OCI-LY1 (cell line): ENCODE data around the gene IL5RA.

ENCODE experiments used
- H2AFZ ChIP-seq: fragments of 200-600 bp; sonication (generic), shearing (Covaris generic); 2 replicates; pipeline ENCODE4 v1.6.0; 2014; ENCODE audit warnings: antibody characterized with exemption, mild to moderate bottlenecking, low read length
- H3F3A ChIP-seq: fragments of 200-600 bp; sonication (generic), shearing (Covaris generic); 2 replicates; pipeline ENCODE4 v1.6.0; 2014; ENCODE audit warnings: mild to moderate bottlenecking, antibody characterized with exemption, low read length, moderate library complexity; ENCODE audit not compliant: insufficient read depth
- H3K27ac ChIP-seq: fragments of 200-600 bp; sonication (generic); 2 replicates; pipeline ENCODE4 v1.5.1; 2014; ENCODE audit warnings: low read length, mixed run types, mild to moderate bottlenecking, low read depth; ENCODE audit not compliant: poor library complexity, severe bottlenecking
- H3K27me3 ChIP-seq: fragments of 200-600 bp; sonication (generic); 2 replicates; pipeline ENCODE4 v1.6.0; 2014; ENCODE audit warnings: antibody characterized with exemption, mild to moderate bottlenecking, low read length, moderate library complexity; ENCODE audit not compliant: insufficient read depth
- H3K36me3 ChIP-seq: fragments of 200-600 bp; sonication (generic); 2 replicates; pipeline ENCODE4 v1.6.1; 2014; ENCODE audit warnings: mild to moderate bottlenecking, antibody characterized with exemption, low read length, moderate library complexity, mixed read lengths; ENCODE audit not compliant: insufficient read depth
- H3K4me1 ChIP-seq: fragments of 200-600 bp; sonication (generic); 2 replicates; pipeline ENCODE4 v1.5.1; 2014; ENCODE audit warnings: mild to moderate bottlenecking, low read length, moderate library complexity; ENCODE audit not compliant: insufficient read depth, severe bottlenecking
- H3K4me2 ChIP-seq: fragments of 200-600 bp; sonication (generic), shearing (Covaris generic); 2 replicates; pipeline ENCODE4 v1.6.1; 2014; ENCODE audit warnings: low read length
- H3K4me3 ChIP-seq: fragments of 200-600 bp; sonication (generic); 2 replicates; pipeline ENCODE4 v1.5.1; 2014; ENCODE audit warnings: low read length, low read depth, mild to moderate bottlenecking, mixed read lengths; ENCODE audit not compliant: poor library complexity, severe bottlenecking
- H3K79me2 ChIP-seq: fragments of 200-600 bp; shearing (Covaris generic); 2 replicates; pipeline ENCODE4 v1.6.1; 2016; ENCODE audit warnings: mixed run types, low read length, mixed read lengths; ENCODE audit not compliant: insufficient read depth
- H3K9ac ChIP-seq: fragments of 200-600 bp; sonication (generic), shearing (Covaris generic); 2 replicates; pipeline ENCODE4 v1.6.1; 2014; ENCODE audit warnings: mild to moderate bottlenecking, low read length, mixed read lengths
- H3K9me2 ChIP-seq: fragments of 200-600 bp; sonication (generic), shearing (Covaris generic); 2 replicates; pipeline ENCODE4 v1.6.1; 2014; ENCODE audit warnings: low read depth, mild to moderate bottlenecking, low read length, mixed read lengths
- H3K9me3 ChIP-seq: fragments of 200-600 bp; shearing (Covaris generic); 2 replicates; pipeline ENCODE4 v1.6.1; 2014; ENCODE audit warnings: low read length, mixed read lengths
- H4K20me1 ChIP-seq: fragments of 200-600 bp; sonication (generic), shearing (Covaris generic); 2 replicates; pipeline ENCODE4 v1.6.0; 2016; ENCODE audit warnings: mild to moderate bottlenecking, low read length; ENCODE audit not compliant: insufficient read depth
- EZH2 ChIP-seq: fragments of 200-600 bp; sonication (generic), shearing (Covaris generic); IDR thresholded peaks from 2 replicates; pipeline ENCODE4 v1.8.0; 2017; ENCODE audit warnings: borderline replicate concordance, mixed run types, mild to moderate bottlenecking, antibody characterized with exemption, low read length, moderate library complexity, mixed read lengths
- TF ChIP-seq, protein P1 (sequence below): fragments of 200-600 bp; sonication (generic), shearing (Covaris generic); IDR thresholded peaks from 2 replicates; pipeline ENCODE4 v1.5.1; 2017; ENCODE audit warnings: mild to moderate bottlenecking, antibody characterized with exemption, low read length, moderate library complexity, mixed read lengths

The IL5RA gene

DNA sequence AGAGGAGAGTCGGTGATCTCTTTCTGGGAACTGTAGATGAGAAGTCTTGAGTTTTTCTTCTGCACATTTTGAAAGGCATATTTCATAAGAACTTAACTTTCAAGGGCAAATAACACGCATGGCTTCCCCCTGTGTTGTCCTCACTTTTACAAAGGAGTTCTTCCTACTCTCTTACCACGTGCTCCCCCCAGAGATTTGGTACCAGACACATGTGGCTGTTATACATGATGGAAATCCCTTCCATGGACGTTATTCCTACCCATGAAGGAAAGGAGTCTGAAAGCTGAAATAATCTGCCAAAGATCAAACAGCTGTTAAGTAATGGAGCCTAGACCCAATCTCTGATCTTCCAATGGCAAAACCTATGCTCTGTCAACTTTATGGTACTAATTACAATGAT lies 4.4 kb downstream of the IL5RA start:
- Histone ChIP-seq H4K20me1 (no peaks in the 10 kb centered on the region), H2AFZ (no peak overlapping the region), H3K4me2 (no peak overlapping the region), H3K9ac (no peak overlapping the region), H3K9me3 (no peaks in the 10 kb centered on the region), H3K27ac (no peak overlapping the region), H3K4me3 (no peak overlapping the region), H3K4me1 (no peaks in the 10 kb centered on the region), H3K79me2 (no peaks in the 10 kb centered on the region), H3K27me3 (no peaks in the 10 kb centered on the region), H3K9me2 (no peaks in the 10 kb centered on the region), H3K36me3 (no peaks in the 10 kb centered on the region), H3F3A (no peaks in the 10 kb centered on the region)
- TF ChIP-seq, protein P1, sequence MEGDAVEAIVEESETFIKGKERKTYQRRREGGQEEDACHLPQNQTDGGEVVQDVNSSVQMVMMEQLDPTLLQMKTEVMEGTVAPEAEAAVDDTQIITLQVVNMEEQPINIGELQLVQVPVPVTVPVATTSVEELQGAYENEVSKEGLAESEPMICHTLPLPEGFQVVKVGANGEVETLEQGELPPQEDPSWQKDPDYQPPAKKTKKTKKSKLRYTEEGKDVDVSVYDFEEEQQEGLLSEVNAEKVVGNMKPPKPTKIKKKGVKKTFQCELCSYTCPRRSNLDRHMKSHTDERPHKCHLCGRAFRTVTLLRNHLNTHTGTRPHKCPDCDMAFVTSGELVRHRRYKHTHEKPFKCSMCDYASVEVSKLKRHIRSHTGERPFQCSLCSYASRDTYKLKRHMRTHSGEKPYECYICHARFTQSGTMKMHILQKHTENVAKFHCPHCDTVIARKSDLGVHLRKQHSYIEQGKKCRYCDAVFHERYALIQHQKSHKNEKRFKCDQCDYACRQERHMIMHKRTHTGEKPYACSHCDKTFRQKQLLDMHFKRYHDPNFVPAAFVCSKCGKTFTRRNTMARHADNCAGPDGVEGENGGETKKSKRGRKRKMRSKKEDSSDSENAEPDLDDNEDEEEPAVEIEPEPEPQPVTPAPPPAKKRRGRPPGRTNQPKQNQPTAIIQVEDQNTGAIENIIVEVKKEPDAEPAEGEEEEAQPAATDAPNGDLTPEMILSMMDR = no peak
- no peak for TF ChIP-seq EZH2

DNA sequence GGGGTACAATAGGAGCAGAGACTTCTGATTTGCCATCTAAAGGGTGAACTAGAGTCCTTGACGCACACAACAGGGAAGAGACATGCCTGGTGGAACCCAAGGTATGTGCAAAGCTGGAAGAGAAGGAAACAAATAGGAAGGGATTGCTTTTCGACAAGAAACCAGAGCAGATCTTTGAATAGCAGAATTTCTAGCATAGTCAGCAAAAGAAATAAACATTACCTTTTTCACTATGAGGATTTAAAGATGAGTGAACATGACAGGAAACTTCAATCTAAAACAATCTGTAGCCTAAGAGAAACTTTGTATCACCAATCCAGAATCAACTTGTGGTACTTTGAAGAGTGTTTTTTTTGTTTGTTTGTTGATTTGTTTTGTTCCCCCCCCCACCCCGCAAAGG lies 4.9 kb downstream of the IL5RA start:
- H2AFZ ChIP-seq = no peak overlapping the region
- no peak overlapping the region for H3K9ac ChIP-seq
- no peaks in the 10 kb centered on the region for H3K9me3 ChIP-seq
- H3K4me1 ChIP-seq = no peaks in the 10 kb centered on the region
- no peak overlapping the region for H3K4me2 ChIP-seq
- no peak overlapping the region for H3K4me3 ChIP-seq
- H3K36me3 ChIP-seq = no peaks in the 10 kb centered on the region
- TF ChIP-seq, protein P1 = no peak
- TF ChIP-seq EZH2 = no peak
- H4K20me1 ChIP-seq = no peaks in the 10 kb centered on the region
- H3K9me2 ChIP-seq = no peaks in the 10 kb centered on the region
- H3K27ac ChIP-seq = no peak overlapping the region
- no peaks in the 10 kb centered on the region for H3K79me2 ChIP-seq
- H3K27me3 ChIP-seq = no peaks in the 10 kb centered on the region
- no peaks in the 10 kb centered on the region for H3F3A ChIP-seq

DNA sequence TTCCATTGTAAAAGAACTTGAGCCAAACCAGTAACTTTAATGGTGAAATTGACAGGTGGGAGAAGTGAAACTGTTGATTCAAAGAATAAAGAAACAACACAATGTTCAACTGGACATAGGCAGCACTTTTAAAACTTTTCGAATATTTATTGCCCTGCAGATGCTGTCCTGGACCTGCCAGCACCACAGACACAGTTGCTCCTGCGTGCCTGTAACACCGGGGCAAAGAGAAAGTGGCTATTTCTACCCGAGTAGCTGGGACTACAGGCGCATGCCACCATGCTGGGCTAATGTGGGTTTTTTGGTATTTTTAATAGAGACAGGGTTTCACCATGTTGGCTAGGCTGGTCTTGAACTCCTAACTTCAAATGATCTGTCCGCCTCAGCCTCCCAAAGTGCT lies 7.4 kb downstream of the IL5RA start:
- H2AFZ ChIP-seq = no peak overlapping the region
- H3K36me3 ChIP-seq = no peaks in the 10 kb centered on the region
- H3F3A ChIP-seq = no peaks in the 10 kb centered on the region
- no peak overlapping the region for H3K4me2 ChIP-seq
- no peaks in the 10 kb centered on the region for H3K4me1 ChIP-seq
- H3K9me2 ChIP-seq = no peaks in the 10 kb centered on the region
- H4K20me1 ChIP-seq = no peaks in the 10 kb centered on the region
- no peak overlapping the region for H3K4me3 ChIP-seq
- H3K9ac ChIP-seq = no peak overlapping the region
- TF ChIP-seq, protein P1 = no peak
- no peak for TF ChIP-seq EZH2
- no peaks in the 10 kb centered on the region for H3K27me3 ChIP-seq
- no peaks in the 10 kb centered on the region for H3K79me2 ChIP-seq
- H3K27ac ChIP-seq = no peak overlapping the region
- no peaks in the 10 kb centered on the region for H3K9me3 ChIP-seq
